BLaER1 (cell line): ENCODE data around the gene SERTAD3.
A peak's percentile ranks its signal among the peaks of the same experiment; 100 is the strongest.
"Not testable (repeated sequence)": the region's sequence is repeated elsewhere in the genome, so short reads cannot be mapped to it uniquely, and the experiment has no call there.

ENCODE experiments used
- H3K27ac ChIP-seq: shearing (Covaris generic); formaldehyde crosslinking; 2 replicates; pipeline ENCODE4 v1.8.1; 2022
- H3K27me3 ChIP-seq: shearing (Covaris generic); formaldehyde crosslinking; 2 replicates; pipeline ENCODE4 v1.8.1; 2022
- H3K36me3 ChIP-seq: shearing (Covaris generic); formaldehyde crosslinking; 2 replicates; pipeline ENCODE4 v1.8.1; 2022
- H3K4me1 ChIP-seq: shearing (Covaris generic); formaldehyde crosslinking; 2 replicates; pipeline ENCODE4 v1.8.1; 2022
- H3K4me2 ChIP-seq: shearing (Covaris generic); formaldehyde crosslinking; 2 replicates; pipeline ENCODE4 v1.8.1; 2022
- H3K4me3 ChIP-seq: shearing (Covaris generic); formaldehyde crosslinking; 2 replicates; pipeline ENCODE4 v1.8.1; 2022
- H3K9ac ChIP-seq: shearing (Covaris generic); formaldehyde crosslinking; 2 replicates; pipeline ENCODE4 v1.8.1; 2022
- H3K9me3 ChIP-seq: shearing (Covaris generic); formaldehyde crosslinking; 2 replicates; pipeline ENCODE4 v1.8.1; 2022
- H4K20me1 ChIP-seq: shearing (Covaris generic); formaldehyde crosslinking; 2 replicates; pipeline ENCODE4 v1.8.1; 2022
- Cebpa-rat ChIP-seq: shearing (Covaris generic); IDR thresholded peaks from 2 replicates; pipeline ENCODE4 v1.8.1; 2022

The SERTAD3 gene, protein sequence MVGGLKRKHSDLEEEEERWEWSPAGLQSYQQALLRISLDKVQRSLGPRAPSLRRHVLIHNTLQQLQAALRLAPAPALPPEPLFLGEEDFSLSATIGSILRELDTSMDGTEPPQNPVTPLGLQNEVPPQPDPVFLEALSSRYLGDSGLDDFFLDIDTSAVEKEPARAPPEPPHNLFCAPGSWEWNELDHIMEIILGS

DNA sequence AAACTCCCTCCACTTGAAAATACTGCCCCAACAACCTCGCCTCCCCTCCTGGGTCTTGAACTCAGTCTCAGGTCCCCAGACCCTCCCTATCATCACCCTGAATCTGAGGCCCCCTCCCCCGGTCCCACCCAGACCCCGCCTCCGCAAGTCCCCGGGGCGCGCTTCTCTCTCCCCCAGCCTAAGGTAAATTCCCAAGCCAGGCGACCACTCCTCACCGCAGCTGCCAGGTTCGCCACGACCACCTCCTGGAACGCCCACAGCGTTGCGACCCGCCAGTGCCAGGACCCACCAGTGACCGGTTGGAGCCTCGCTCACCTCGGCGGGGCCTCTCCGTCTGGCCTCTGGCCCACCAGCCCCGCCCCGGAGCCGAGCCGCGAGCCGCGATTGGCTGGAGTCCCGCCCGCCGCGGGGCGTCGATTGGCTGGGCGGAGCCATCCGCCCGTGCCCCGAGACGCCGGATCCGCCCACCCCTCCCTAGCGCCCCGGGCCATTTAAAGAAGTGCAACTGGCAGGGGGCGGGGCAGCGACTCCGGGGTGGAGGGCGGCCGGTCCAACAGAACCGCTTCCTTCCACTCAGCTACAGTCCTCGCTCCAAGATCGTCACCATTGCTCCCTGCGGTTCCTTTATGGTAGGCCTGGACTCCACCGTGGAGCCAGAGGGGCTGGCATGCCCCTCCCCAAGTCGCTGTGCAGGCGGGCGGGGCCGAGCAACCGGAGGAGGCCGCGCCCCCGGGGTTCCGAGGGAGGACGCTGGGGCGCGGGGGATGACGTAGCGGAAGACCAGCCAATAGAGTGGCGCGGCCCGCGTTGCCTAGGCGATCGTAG is at the start of gene SERTAD3:
SERTAD3 (minus strand) TSS at position 336 of the 825 bp plus-strand sequence. CDS start 2,255 bp downstream, outside the sequence.
- peaks cover 19% of the 10 kb centered on the region for H3K4me1 ChIP-seq
- H3K4me2 ChIP-seq = peak within 1 kb of the TSS; percentile 96
- H3K4me3 ChIP-seq = peak within 1 kb of the TSS; percentile 84
- H3K27ac ChIP-seq = peak within 1 kb of the TSS; percentile 89
- H3K36me3 ChIP-seq = peaks cover 32% of the 10 kb centered on the region
- no peak for TF ChIP-seq Cebpa-rat
- no peaks in the 10 kb centered on the region for H3K9me3 ChIP-seq
- H3K27me3 ChIP-seq = no peaks in the 10 kb centered on the region
- H4K20me1 ChIP-seq = peaks cover 24% of the 10 kb centered on the region
- H3K9ac ChIP-seq = peak within 1 kb of the TSS; percentile 90

DNA sequence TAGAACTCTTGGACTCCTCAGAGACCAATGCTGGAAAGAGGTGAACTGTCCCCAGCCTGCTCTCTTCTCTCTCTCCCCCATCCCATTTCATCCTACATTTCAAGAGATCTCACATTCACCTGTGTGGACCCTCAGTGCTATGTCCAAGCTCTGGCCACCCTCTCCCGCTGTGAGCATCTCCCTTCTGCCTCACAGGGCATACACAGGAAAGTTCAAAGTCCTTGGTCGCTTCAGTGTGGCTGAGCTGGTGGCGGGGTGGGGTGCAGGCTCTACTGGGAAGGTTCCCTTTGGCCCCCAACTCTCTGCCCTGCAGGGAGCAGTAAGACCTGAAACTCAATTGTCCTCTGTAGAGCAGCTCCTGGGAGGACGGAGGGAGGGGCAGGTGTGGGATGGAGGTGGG is 49.6 kb upstream of the SERTAD3 start:
- no peak overlapping the region for H3K4me3 ChIP-seq
- H3K9me3 ChIP-seq = no peaks in the 10 kb centered on the region
- no peak overlapping the region for H3K27ac ChIP-seq
- no peaks in the 10 kb centered on the region for H3K4me1 ChIP-seq
- H3K9ac ChIP-seq = no peak overlapping the region
- H3K27me3 ChIP-seq = no peaks in the 10 kb centered on the region
- no peaks in the 10 kb centered on the region for H4K20me1 ChIP-seq
- H3K4me2 ChIP-seq = no peak overlapping the region
- TF ChIP-seq Cebpa-rat = no peak
- no peaks in the 10 kb centered on the region for H3K36me3 ChIP-seq

DNA sequence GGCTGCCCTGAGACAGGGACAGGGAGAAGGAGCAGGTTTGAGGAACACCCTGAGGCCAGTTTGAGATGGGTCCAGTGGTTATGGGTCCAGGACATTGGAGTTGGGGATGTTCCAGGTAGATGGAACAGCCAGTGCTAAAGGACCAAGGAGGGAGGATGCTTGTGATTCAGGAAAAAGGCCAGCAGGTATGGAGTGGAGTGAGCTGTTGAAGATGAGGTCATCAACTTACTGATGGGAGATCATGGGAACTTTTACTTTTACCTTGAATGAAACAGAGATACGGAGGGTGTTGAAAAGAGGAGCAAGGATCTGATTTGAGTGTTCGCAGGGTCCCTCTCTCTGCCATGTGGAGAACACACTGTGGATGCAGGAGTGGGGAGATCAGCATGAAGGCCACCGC is 48.1 kb upstream of the SERTAD3 start:
- no peak overlapping the region for H3K4me2 ChIP-seq
- H3K9me3 ChIP-seq = no peaks in the 10 kb centered on the region
- TF ChIP-seq Cebpa-rat = no peak
- no peak overlapping the region for H3K9ac ChIP-seq
- H3K27me3 ChIP-seq = no peaks in the 10 kb centered on the region
- H4K20me1 ChIP-seq = no peaks in the 10 kb centered on the region
- no peak overlapping the region for H3K27ac ChIP-seq
- no peak overlapping the region for H3K4me3 ChIP-seq
- H3K36me3 ChIP-seq = no peaks in the 10 kb centered on the region
- no peaks in the 10 kb centered on the region for H3K4me1 ChIP-seq

DNA sequence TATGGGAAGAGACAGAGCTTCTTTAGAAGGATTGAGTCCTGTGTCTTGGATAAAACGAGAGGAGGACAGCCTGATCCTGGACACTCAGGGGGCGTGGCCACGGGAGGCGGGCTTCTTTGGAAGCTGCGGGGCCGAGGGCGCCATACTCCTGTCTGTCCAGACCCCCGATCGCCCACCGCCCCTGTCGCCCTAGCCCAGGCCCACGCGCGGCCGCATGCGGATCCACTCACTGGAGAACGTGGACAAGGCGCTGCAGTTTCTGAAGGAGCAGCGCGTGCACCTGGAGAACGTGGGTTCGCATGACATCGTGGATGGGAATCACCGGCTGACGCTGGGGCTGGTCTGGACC is 45.7 kb upstream of the SERTAD3 start:
- H3K4me2 ChIP-seq = no peak overlapping the region
- H3K27ac ChIP-seq = no peak overlapping the region
- H3K9ac ChIP-seq = no peak overlapping the region
- H4K20me1 ChIP-seq = no peaks in the 10 kb centered on the region
- H3K36me3 ChIP-seq = no peaks in the 10 kb centered on the region
- no peaks in the 10 kb centered on the region for H3K4me1 ChIP-seq
- no peak overlapping the region for H3K4me3 ChIP-seq
- no peaks in the 10 kb centered on the region for H3K27me3 ChIP-seq
- TF ChIP-seq Cebpa-rat = no peak
- no peaks in the 10 kb centered on the region for H3K9me3 ChIP-seq

DNA sequence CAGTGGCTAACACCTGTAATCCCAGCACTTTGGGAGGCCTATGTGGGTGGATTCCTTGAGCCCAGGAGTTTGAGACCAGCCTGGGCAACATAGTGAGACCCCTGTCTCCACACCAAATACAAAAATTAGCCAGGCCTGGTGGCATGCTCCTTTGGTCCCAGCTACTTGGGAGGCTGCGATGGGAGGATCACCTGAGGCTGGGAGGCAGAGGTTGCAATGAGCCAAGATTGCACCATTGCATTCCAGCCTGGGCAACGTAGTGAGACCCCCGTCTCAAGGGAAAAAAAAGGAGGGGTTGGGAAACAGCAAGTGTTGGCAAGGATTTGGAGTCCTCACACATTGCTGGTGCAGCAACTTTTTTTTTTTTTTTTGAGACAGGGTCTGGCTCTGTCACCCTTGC is 41.9 kb upstream of the SERTAD3 start:
- Histone ChIP-seq H3K27me3 (no peaks in the 10 kb centered on the region), H3K4me1 (no peaks in the 10 kb centered on the region), H3K9me3 (no peaks in the 10 kb centered on the region), H3K36me3 (no peaks in the 10 kb centered on the region), H3K4me3 (no peak overlapping the region), H3K9ac (no peak overlapping the region), H4K20me1 (no peaks in the 10 kb centered on the region), H3K27ac (no peak overlapping the region), H3K4me2 (no peak overlapping the region)
- no peak for TF ChIP-seq Cebpa-rat

DNA sequence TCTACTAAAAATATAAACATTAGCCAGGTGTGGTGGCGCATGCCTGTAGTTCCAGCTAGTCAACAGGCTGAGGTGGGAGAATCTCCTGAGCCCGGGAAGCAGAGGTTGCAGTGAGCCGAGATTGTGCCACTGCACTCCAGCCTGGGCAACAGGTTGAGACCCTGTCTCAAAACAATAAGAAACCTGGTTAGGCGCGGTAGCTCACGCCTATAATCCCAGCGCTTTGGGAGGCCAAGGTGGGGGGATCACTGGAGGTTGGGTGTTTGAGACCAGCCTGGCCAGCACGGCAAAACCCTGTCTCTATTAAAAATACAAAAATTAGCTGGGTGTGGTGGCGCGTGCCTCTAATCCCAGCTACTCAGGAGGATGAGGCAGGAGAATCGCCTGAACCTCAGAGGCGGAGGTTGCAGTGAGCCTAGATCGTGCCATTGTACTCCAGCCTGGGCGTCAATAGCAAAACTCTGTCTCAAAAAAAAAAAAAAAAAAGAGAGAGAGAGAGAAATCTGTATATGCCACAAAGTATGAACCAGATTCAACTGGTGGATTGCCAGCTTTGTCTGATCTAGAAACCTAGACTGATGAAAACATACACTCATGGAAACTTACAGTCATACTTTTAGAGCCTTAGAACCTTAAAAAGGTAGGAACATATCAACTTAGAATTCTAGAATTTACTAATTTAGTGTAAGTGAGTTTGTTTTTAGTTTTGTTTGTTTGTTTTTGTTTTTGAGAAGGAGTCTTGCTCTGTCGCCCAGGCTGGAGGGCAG is 31.9 kb upstream of the SERTAD3 start:
- not testable (repeated sequence) for H3K4me2 ChIP-seq, H3K4me1 ChIP-seq, H3K27ac ChIP-seq, H3K27me3 ChIP-seq, H3K9me3 ChIP-seq, H3K9ac ChIP-seq, H3K4me3 ChIP-seq, H3K36me3 ChIP-seq, H4K20me1 ChIP-seq

DNA sequence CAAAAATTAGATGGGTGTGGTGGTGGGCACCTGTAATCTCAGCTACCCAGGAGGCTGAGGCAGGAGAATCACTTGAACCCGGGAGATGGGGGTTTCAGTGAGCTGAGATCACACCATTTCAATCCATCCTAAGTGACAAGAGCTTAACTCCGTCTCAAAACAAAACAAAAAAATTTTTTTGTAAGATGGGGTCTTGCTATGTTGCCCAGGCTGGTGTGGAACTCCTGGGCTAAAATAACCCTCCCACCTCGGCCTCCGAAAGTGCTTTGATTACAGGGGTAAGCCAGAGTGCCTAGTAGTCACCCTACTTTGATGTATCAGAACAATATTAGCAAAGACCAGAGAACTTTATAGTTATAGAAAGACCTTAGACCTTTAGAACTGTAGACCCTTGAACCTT is 30.6 kb upstream of the SERTAD3 start:
- Histone ChIP-seq H3K36me3 (no peaks in the 10 kb centered on the region), H3K4me2 (no peak overlapping the region), H3K4me1 (no peaks in the 10 kb centered on the region), H3K9me3 (no peaks in the 10 kb centered on the region), H4K20me1 (no peaks in the 10 kb centered on the region), H3K9ac (no peak overlapping the region), H3K4me3 (no peak overlapping the region), H3K27me3 (no peaks in the 10 kb centered on the region), H3K27ac (no peak overlapping the region)
- TF ChIP-seq Cebpa-rat = no peak

DNA sequence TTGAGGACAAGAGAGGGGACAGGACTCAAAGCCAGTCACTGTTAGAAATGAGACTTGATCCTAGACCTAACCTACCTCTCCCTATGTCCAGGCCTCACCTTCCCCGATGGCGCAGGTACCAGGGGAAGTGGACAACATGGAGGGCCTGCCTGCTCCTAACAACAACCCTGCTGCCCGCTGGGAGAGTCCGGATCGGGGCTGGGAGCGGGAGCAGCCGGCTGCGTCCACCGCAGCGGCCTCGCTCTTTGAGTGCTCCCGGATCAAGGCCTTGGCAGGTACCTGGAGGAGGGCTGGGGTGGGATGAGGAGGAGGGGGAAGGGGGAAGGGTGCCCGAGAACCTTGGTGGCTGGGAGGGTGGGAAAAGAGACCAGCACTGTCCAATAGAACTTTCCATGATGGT is 28.4 kb upstream of the SERTAD3 start:
- H3K9ac ChIP-seq = no peak overlapping the region
- H3K4me2 ChIP-seq = no peak overlapping the region
- no peaks in the 10 kb centered on the region for H3K36me3 ChIP-seq
- H3K4me3 ChIP-seq = no peak overlapping the region
- no peaks in the 10 kb centered on the region for H4K20me1 ChIP-seq
- H3K4me1 ChIP-seq = no peaks in the 10 kb centered on the region
- H3K9me3 ChIP-seq = no peaks in the 10 kb centered on the region
- H3K27ac ChIP-seq = no peak overlapping the region
- no peaks in the 10 kb centered on the region for H3K27me3 ChIP-seq
- TF ChIP-seq Cebpa-rat = no peak

DNA sequence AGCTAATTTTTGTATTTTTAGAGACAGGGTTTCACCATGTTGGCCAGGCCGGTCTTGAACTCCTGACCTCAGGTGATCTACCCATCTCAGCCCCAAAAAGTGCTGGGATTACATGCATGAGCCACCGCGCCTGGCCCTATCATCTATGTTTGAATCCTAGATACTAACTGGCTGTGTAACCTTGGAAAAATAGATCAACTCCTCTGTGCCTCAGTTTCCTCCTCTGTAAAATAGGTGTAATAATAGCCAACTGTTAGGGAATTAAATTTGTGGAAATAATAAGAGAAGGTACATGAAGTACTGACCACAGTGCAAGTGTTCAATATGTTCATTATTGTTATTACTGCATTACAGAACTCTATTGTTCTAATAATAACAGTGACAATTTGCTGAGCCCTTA is 27.0 kb upstream of the SERTAD3 start:
- Histone ChIP-seq H3K4me3 (no peak overlapping the region), H3K9me3 (no peaks in the 10 kb centered on the region), H3K36me3 (no peaks in the 10 kb centered on the region), H3K4me1 (peaks cover 6% of the 10 kb centered on the region), H3K27me3 (peaks cover 5% of the 10 kb centered on the region; the same call in 1 of the 2 replicates), H4K20me1 (no peaks in the 10 kb centered on the region), H3K9ac (no peak overlapping the region), H3K4me2 (no peak overlapping the region), H3K27ac (no peak overlapping the region)
- TF ChIP-seq Cebpa-rat = no peak

DNA sequence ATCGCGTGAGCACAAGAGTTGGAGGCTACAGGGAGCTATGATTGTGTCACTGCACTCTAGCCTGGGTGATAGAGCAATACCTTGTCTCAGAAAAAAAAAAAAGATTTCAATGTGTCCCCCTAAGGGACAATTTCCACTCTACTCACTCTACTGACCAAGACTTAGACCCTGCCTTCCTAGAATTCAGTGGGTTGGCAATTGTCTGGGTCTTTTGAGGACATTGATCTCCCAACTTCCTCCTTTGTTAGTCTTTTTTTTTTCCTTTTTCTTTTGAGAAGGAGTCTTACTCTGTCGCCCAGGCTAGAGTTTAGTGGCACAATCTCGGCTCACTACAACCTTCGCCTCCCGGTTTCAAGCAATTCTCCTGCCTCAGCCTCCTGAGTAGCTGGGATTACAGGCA is 24.9 kb upstream of the SERTAD3 start:
- no peak overlapping the region for H3K4me3 ChIP-seq
- H3K9ac ChIP-seq = no peak overlapping the region
- no peak for TF ChIP-seq Cebpa-rat
- H4K20me1 ChIP-seq = no peaks in the 10 kb centered on the region
- no peaks in the 10 kb centered on the region for H3K9me3 ChIP-seq
- peaks cover 5% of the 10 kb centered on the region; the same call in 1 of the 2 replicates for H3K27me3 ChIP-seq
- peaks cover 19% of the 10 kb centered on the region for H3K4me1 ChIP-seq
- H3K36me3 ChIP-seq = no peaks in the 10 kb centered on the region
- H3K4me2 ChIP-seq = no peak overlapping the region
- no peak overlapping the region for H3K27ac ChIP-seq
